ENCODE results near the gene TMPRSS11D.
A peak's percentile ranks its signal among the peaks of the same experiment; 100 is the strongest.

Gene TMPRSS11D

GRCh38 chr4:67885762-67886161 is 2.0 kb upstream of the TMPRSS11D start:
- no peak for DNase-seq

- no peak for DNase-seq
These were observed 899 bp upstream of the TMPRSS11D start for GRCh38 chr4:67884701-67885100.

- DNase-seq: no peak
These were observed 344 bp downstream of the TMPRSS11D start for GRCh38 chr4:67883458-67883857.

GRCh38 chr4:67880866-67881610 is 2.8 kb downstream of the TMPRSS11D start:
- DNase-seq: no peak

GRCh38 chr4:67879486-67879885 is 4.3 kb downstream of the TMPRSS11D start:
- no peak for DNase-seq

- DNase-seq: no peak
These were observed 6.7 kb downstream of the TMPRSS11D start for GRCh38 chr4:67877086-67877485.

- no peak for DNase-seq
These were observed 8.8 kb downstream of the TMPRSS11D start for GRCh38 chr4:67874986-67875385.

- no peak for DNase-seq
These were observed 10.7 kb downstream of the TMPRSS11D start for GRCh38 chr4:67873116-67873515.

GRCh38 chr4:67871867-67872266 is 11.9 kb downstream of the TMPRSS11D start:
- DNase-seq: peak; percentile 35

- DNase-seq: no peak
These were observed 14.1 kb downstream of the TMPRSS11D start for GRCh38 chr4:67869580-67870190.

- DNase-seq: no peak
These were observed 22.3 kb downstream of the TMPRSS11D start for GRCh38 chr4:67861513-67861912.

- no peak for DNase-seq
These were observed 30.5 kb downstream of the TMPRSS11D start for GRCh38 chr4:67853336-67853735.

GRCh38 chr4:67820903-67821302 is 62.9 kb downstream of the TMPRSS11D start:
- no peak for DNase-seq

GRCh38 chr4:67810011-67810410 is 73.8 kb downstream of the TMPRSS11D start:
- DNase-seq: no peak

GRCh38 chr4:67809502-67809901 is 74.3 kb downstream of the TMPRSS11D start:
- no peak for DNase-seq

GRCh38 chr4:67796810-67797209 is 87.0 kb downstream of the TMPRSS11D start:
- no peak for DNase-seq

GRCh38 chr4:67790721-67791120 is 93.1 kb downstream of the TMPRSS11D start:
- no peak for DNase-seq

- no peak for DNase-seq
These were observed 96.5 kb downstream of the TMPRSS11D start for GRCh38 chr4:67787311-67787710.

GRCh38 chr4:67785528-67785927 is 98.3 kb downstream of the TMPRSS11D start:
- peak; percentile 2 for DNase-seq

- peak; percentile 37 for DNase-seq
These were observed 104.2 kb downstream of the TMPRSS11D start for GRCh38 chr4:67779631-67780030.

GRCh38 chr4:67776746-67777145 is 107.1 kb downstream of the TMPRSS11D start:
- DNase-seq: no peak
